Measurements from ENCODE around the gene KCNIP4. TPM values are rescaled to one million over a fixed set of nuclear protein-coding genes. Genes with fewer than 3 reads are reported as not detected.
A peak's percentile ranks its signal among the peaks of the same experiment; 100 is the strongest.

Gene KCNIP4
- total and polyA plus RNA-seq, 2 experiments from 2014 or later: 0.14 to 0.63 TPM

- Mint-ChIP-seq H3K36me3 (ENCODE audit: low read depth) (no peaks in the 10 kb centered on the region; the same call in 2 of the 3 replicates), H3K9me3 (no peaks in the 10 kb centered on the region), H3K27me3 (ENCODE audit: insufficient read depth, low read depth, poor library complexity) (peaks cover 2% of the 10 kb centered on the region), H3K4me1 (peaks cover 6% of the 10 kb centered on the region; the same call in 2 of the 3 replicates), H3K4me3 (peak overlapping the region; percentile 34; the same call in 1 of the 3 replicates), H3K27ac (no peak overlapping the region)
- no peak for ATAC-seq
- no peak overlapping the region for H2AFZ ChIP-seq
- TF ChIP-seq POLR2AphosphoS5 (IDR thresholded peaks at IDR 0.05; ENCODE audit: low read depth): no peak
- no peak for TF ChIP-seq CTCF (conservative IDR thresholded peaks at IDR 0.05; ENCODE audit: low read depth in 2 of 2)
- no peak for TF ChIP-seq ZNF331 (CRISPR knock-in tag; IDR thresholded peaks at IDR 0.05; ENCODE audit: low read depth)
- TF ChIP-seq EZH2 (IDR thresholded peaks at IDR 0.05; ENCODE audit: low read depth, unreplicated experiment): no peak
- no peak for TF ChIP-seq ZNF462 (CRISPR knock-in tag; IDR thresholded peaks at IDR 0.05)
- no peak for TF ChIP-seq REST (IDR thresholded peaks at IDR 0.05; ENCODE audit: unreplicated experiment)
- no peak for TF ChIP-seq NANOG (IDR thresholded peaks at IDR 0.05; ENCODE audit: borderline replicate concordance)
- TF ChIP-seq EZH2phosphoT487 (IDR thresholded peaks at IDR 0.05; ENCODE audit: unreplicated experiment): no peak
- TF ChIP-seq JUNB (IDR thresholded peaks at IDR 0.05; ENCODE audit: unreplicated experiment): no peak
- TF ChIP-seq CREB1 (CRISPR knock-in tag; IDR thresholded peaks at IDR 0.05; ENCODE audit: low read depth): no peak
- TF ChIP-seq STAT1 (IDR thresholded peaks at IDR 0.05; ENCODE audit: unreplicated experiment): no peak
- TF ChIP-seq ETS1 (IDR thresholded peaks at IDR 0.05): no peak
- TF ChIP-seq ZNF114 (CRISPR knock-in tag; IDR thresholded peaks at IDR 0.05): no peak
- no peak overlapping the region for H3K4me3 ChIP-seq
- no peak for DNase-seq (ENCODE audit: low spot score)
- no peaks in the 10 kb centered on the region for H3K27me3 ChIP-seq (ENCODE audit: insufficient read depth)
- H3F3A ChIP-seq (replicated peaks; ENCODE audit: low read depth): no peaks in the 10 kb centered on the region
- peaks cover 5% of the 10 kb centered on the region; the same call in 1 of the 2 replicates for H3K4me1 ChIP-seq (ENCODE audit: insufficient read depth)
- H3K79me2 ChIP-seq (replicated peaks; ENCODE audit: insufficient read depth): peaks cover 30% of the 10 kb centered on the region
- H3K36me3 ChIP-seq (ENCODE audit: insufficient read depth): no peaks in the 10 kb centered on the region
- no peaks in the 10 kb centered on the region for H3K9me2 ChIP-seq (ENCODE audit: insufficient read depth)
- H4K20me1 ChIP-seq (replicated peaks; ENCODE audit: insufficient read depth): 0 out of 2 replicates have a peak, but pooled peaks cover 4% of the 10 kb centered on the region
- no peak overlapping the region for H3K4me2 ChIP-seq
- no peak overlapping the region for H3K27ac ChIP-seq (ENCODE audit: low read depth)
Measured at GRCh38 chr4:20698820-20699219, 1249.8 kb downstream of the KCNIP4 start.
